Activated CD4-positive, alpha-beta T cell treated with anti-CD3 and anti-CD28 coated beads, Interleukin-10, Interleukin-2, amounts not matched to agents 100 ng/mL and 50 ng/mL, durations not matched to agents 16 hours and 8 hours (primary cell): ENCODE measurements around the gene TACSTD2.
"Not testable (repeated sequence)": the region's sequence is repeated elsewhere in the genome, so short reads cannot be mapped to it uniquely, and the experiment has no call there.

Source experiments
- DNase-seq: peaks from one replicate; pipeline ENCODE4 v3.0.0-alpha.2; 2020

TACSTD2 gene

GRCh38 chr1:58561633-58562032 lies 15.4 kb downstream of the TACSTD2 start:
- DNase-seq, result no peak

- DNase-seq, result no peak
Measured at GRCh38 chr1:58555393-58555792, 21.7 kb downstream of the TACSTD2 start.

GRCh38 chr1:58551186-58552140 lies 25.6 kb downstream of the TACSTD2 start:
- DNase-seq, result no peak

- not testable (repeated sequence) for DNase-seq
Measured at GRCh38 chr1:58549291-58549690, 27.8 kb downstream of the TACSTD2 start.

- DNase-seq, result no peak
Measured at GRCh38 chr1:58548371-58548770, 28.7 kb downstream of the TACSTD2 start.

- DNase-seq, result peak; percentile 98
Measured at GRCh38 chr1:58546520-58547308, 30.3 kb downstream of the TACSTD2 start, which contains the start of gene OMA1. Gene OMA1 (minus strand): TSS chr1:58546726. CDS start chr1:58539294, 7,432 bp downstream.

GRCh38 chr1:58545591-58546519 lies 31.2 kb downstream of the TACSTD2 start:
- DNase-seq, result peak; percentile 78

- DNase-seq, result no peak
Measured at GRCh38 chr1:58543260-58543659, 33.8 kb downstream of the TACSTD2 start.

- no peak for DNase-seq
Measured at GRCh38 chr1:58539553-58539952, 37.5 kb downstream of the TACSTD2 start.

GRCh38 chr1:58538821-58539220 lies 38.2 kb downstream of the TACSTD2 start:
- DNase-seq, result no peak

- DNase-seq, result not testable (repeated sequence)
Measured at GRCh38 chr1:58531842-58532241, 45.2 kb downstream of the TACSTD2 start.

- peak; percentile 57 for DNase-seq
Measured at GRCh38 chr1:58529284-58529683, 47.8 kb downstream of the TACSTD2 start.

- DNase-seq, result no peak
Measured at GRCh38 chr1:58528518-58528917, 48.5 kb downstream of the TACSTD2 start.
